AG08396 (cell line): ENCODE results near the gene METTL15.
"Not testable (repeated sequence)": the region's sequence is repeated elsewhere in the genome, so short reads cannot be mapped to it uniquely, and the experiment has no call there.

Experiments used
- DNase-seq: peaks from one replicate; pipeline ENCODE4 v3.0.0; 2012; ENCODE audit warnings: low spot score, mixed read lengths

The METTL15 gene

DNA sequence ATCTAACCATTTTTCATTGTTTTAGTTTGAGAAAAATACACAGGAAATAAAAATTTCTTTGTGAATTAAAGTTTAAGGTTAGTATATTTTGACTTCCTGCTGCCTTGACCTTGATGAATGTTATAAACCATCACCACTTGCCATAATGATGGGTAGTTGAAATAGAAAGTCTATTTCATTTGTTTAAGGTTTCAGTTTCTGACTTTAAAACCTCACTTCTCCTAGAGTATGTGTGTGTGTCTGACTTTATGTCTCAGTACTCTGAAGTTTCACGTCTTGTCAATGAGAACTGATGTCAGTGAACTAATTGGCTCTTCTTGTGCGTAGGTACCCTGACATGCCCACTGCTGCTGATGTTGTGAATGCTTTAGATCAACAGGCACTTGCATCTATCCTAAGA lies 188.2 kb downstream of the METTL15 start:
- DNase-seq = no peak

DNA sequence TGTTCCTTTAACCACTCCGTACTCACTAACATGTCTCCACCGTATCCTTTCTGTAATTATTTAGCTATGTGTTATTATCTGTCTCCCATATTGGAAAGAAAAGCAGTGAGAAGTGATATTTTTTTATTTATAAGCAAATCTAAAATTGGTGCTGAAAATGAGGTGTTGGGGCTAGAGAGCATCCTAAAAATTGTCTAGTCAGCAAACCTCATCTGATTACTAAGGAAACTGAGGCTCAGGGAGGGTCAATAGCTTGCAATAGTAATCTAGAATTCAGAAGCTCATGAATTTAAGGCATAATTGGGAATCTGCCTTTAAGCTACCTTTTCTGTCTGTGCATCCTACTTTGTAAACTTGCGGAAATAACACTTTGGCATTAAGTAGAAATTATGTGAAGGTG lies 190.0 kb downstream of the METTL15 start:
- DNase-seq = no peak

- DNase-seq = no peak
These were observed 195.4 kb downstream of the METTL15 start for GRCh38 chr11:28303477-28304191.

DNA sequence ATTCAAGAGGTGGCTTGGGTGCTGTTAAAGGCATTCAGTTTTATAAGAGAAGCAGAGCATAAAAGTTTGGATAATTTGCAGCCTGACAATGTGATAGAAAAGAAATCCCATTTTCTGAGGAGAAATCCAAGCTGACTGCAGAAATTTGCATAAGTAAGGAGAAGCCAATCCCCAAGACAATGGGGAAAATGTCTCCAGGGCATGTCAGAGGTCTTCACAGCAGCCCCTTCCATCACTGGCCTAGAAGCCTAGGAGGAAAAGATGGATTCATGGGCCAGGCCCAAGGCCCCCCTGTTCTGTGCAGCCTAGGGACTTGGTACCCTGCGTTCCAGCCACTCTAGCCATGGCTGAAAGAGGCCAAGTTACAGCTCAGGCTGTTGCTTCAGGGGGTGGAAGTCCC lies 207.3 kb downstream of the METTL15 start:
- no peak for DNase-seq

GRCh38 chr11:28318871-28319270 lies 210.7 kb downstream of the METTL15 start:
- no peak for DNase-seq

- no peak for DNase-seq
These were observed 215.4 kb downstream of the METTL15 start for GRCh38 chr11:28323621-28324020.

GRCh38 chr11:28332393-28332792 lies 224.2 kb downstream of the METTL15 start:
- not testable (repeated sequence) for DNase-seq

DNA sequence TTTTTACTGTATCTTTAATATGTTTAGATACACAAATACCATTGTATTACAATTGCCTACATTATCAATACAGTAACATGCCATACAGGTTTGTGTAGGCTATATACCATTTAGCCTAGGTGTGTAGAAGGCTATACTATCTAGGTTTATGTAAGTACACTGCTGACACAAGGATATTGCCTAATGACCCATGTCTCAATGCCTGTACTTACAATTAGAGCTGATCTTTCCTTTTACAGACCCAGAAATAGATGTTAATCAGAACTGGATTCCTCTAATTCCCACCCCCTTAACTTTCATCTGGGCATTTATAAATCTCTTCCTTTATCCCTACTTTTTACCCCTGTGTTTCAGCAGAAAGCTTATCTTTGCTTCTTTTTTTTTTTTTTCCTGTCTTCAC lies 229.5 kb downstream of the METTL15 start:
- DNase-seq = no peak

- DNase-seq = no peak
These were observed 230.2 kb downstream of the METTL15 start for GRCh38 chr11:28338371-28338770.

- no peak for DNase-seq
These were observed 231.3 kb downstream of the METTL15 start for GRCh38 chr11:28339488-28339887.

GRCh38 chr11:28342716-28343115 lies 234.5 kb downstream of the METTL15 start:
- DNase-seq = no peak

GRCh38 chr11:28343304-28344233 lies 235.4 kb downstream of the METTL15 start:
- DNase-seq = peak; percentile 67

DNA sequence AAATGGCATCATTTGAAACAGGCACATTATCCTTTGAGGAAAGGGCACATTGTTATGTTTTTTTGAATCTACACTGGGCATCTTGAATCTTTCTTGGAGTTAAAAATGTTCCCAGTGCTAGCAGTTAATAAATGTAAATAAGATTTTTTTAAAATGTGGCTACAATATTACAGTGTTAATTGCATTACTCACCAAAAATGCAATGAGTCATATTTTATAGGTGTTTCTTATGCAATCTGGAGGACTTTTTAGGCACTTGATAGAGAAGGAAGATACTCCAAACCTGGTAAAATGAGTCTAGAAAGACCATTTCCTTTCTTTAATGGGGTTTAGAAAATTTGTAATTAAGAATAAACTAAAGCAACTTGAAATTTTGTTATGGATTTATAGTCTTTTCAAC lies 238.0 kb downstream of the METTL15 start:
- no peak for DNase-seq

- no peak for DNase-seq
These were observed 238.5 kb downstream of the METTL15 start for GRCh38 chr11:28346721-28347120.

- DNase-seq = no peak
These were observed 239.2 kb downstream of the METTL15 start for GRCh38 chr11:28347371-28347770.

- no peak for DNase-seq
These were observed 242.0 kb downstream of the METTL15 start for GRCh38 chr11:28350216-28350615.

DNA sequence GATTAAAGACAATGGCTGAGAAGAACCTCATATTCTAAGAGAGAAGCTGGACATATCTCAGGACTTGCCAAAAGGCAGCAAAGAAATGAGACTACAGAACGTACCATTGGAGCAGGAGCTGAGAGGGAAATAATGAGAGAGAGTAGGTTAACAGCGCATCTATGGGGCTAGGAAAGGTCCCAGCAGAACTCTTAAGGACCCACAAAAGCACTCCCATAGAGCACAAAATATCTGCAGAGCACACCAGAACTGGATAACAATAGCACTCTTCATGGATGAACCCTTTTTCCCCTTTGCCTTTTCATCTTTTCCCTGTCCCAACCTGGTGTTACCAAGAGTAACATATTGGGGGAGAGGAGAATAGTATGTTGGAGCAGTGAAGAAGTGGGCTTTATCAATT lies 245.8 kb downstream of the METTL15 start:
- no peak for DNase-seq

GRCh38 chr11:28366549-28367346 lies 258.6 kb downstream of the METTL15 start:
- peak; percentile 48 for DNase-seq

DNA sequence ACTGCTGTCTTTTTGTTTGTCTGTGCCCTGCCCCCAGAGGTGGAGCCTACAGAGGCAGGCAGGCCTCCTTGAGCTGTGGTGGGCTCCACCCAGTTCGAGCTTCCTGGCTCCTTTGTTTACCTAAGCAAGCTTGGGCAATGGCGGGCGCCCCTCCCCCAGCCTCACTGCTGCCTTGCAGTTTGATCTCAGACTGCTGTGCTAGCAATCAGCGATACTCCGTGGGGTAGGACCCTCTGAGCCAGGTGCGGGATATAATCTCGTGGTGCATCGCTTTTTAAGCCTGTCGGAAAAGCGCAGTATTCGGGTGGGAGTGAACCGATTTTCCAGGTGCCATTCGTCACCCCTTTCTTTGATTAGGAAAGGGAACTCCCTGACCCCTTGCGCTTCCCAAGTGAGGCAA lies 269.9 kb downstream of the METTL15 start:
- DNase-seq = not testable (repeated sequence)
